Body of pancreas (tissue), 4 donors: ENCODE results near the gene SERPINA12.

Experiments
- CTCF ChIP-seq, 7 experiments: fragments of 450-650 bp in 4 of 7; fragments of 200-600 bp in 3 of 7; sonication (generic) in 3 of 7; IDR thresholded peaks; one replicate each; pipeline ENCODE4 v1.5.1; 2016 to 2019; ENCODE audit warnings: antibody characterized with exemption in 7 of 7
- POLR2A ChIP-seq, 3 donors: fragments of 450-650 bp; IDR thresholded peaks; one replicate each; pipeline ENCODE4 v1.6.1; 2016; ENCODE audit warnings: antibody characterized with exemption in 3 of 3, mild to moderate bottlenecking in 2 of 3

- TF ChIP-seq CTCF (IDR thresholded peaks at IDR 0.05): no peak
- no peak for TF ChIP-seq POLR2A (IDR thresholded peaks at IDR 0.05)
These were observed 57.4 kb downstream of the SERPINA12 start for GRCh38 chr14:94451826-94452225.
